Stimulated activated CD4-positive, alpha-beta T cell treated with anti-CD3 and anti-CD28 coated beads, Interleukin-15, amount 100 ng/mL, for 24 hours (primary cell): Measurements from ENCODE around the gene C1QTNF1.
A peak's percentile ranks its signal among the peaks of the same experiment; 100 is the strongest.
"Not testable (repeated sequence)": the region's sequence is repeated elsewhere in the genome, so short reads cannot be mapped to it uniquely, and the experiment has no call there.

Experiments used
- DNase-seq: peaks from one replicate; pipeline ENCODE4 v3.0.0-alpha.2; 2020

The C1QTNF1 gene

DNA sequence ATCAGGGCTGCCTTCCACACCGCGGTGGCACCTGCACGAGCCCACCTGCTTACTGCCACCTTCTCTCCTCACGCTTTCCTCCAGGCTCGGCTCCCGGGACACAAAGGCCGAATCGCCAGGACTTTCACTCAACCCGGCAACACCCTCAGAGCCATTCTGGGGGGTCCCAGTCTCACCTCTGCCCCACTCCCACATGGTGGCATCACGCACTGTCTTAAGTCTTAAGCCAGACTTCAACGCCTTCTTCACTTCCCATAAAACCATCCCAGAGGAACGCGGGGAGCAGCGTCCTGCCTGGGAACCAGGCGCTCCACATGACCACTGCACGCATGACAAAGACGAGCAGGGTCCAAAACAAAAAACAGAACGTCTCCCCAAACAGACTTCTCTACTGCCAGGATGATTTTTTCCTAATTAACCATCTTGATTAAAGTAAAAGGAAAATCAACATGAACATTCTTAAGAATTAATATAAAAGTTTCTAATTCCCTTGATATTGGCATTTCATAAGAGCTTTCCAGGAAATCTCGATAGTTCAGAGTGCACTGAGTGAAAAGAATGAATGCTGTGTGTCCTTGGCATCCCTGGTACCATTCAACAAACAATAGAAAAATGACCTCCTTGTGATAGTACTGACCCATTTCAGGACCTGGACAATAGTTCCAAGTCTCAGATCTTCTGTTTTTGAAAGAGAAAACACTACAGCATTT is 17.0 kb upstream of the C1QTNF1 start:
- DNase-seq: no peak

DNA sequence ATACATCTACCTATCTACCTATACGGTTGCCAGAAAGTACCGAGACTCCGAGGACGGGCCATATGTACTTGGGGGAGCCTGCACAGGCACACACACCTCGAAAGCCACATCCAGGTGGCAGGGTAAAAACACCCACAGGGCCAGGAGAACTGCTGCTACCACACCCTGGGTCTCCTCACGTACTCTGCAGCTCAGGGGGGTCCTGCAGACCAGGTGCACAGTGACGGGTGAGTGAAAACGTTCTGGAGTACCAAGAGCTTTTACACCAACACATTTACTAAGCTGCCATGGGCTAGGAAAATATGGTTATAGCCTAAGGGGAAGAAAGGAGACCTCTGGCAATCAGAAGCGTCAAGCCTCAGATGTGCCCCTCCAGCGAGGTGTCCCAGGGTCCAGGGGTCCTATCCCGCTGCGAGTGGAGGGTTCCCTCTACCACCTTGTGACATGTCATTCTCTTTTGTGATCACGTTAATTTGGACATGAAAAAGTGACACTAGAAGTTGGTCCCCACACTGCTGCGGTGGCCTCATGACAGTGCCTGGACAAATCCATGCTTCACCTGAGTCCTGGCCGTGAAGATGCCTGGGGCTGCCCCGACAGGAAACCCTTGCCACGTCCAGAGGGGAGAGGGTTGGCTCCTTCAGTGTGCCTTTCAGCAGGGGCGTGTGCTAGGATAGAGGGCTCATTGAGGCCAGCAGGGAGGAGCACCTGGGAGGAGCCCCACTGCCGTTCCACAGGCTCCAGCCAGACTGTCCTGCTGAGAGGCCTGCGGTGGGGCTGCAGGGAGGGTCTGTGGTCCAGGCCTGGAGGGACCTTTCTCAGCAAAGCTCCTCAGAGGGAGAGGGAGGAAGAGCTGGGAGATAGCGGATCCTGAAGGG is 16.2 kb upstream of the C1QTNF1 start:
- no peak for DNase-seq

DNA sequence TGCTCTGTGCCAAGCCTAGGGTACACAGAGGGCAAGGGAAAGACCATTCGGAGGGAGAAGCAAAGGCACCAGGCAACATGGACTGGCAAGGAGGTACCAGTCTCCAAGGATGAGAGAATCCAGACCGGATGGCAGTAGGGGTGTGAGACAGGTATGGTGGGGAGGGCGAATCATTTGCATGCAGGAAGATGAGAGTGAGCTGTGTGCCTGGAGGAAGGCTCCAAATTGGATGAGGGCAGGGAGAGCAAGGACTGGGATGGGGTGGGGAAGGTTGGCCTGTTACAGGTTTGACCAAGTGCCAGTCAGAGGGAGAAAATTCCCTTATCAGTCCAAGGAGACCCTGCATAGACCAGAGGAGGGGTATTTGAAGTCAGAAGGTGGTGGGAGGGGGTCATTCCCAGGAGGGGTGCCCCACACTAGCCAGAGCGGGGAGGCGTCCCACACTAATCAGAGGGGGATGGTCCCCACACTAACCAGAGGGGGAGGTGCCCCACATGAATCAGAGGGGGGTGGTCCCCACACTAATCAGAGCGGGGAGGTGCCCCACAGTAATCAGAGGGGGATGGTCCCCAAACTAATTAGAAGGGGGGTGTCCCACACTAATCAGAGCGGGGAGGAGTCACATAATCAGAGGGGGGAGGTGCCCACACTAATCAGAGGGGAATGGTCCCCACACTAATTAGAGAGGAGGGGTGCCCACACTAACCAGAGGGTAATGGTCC is 15.1 kb upstream of the C1QTNF1 start:
- DNase-seq: no peak

GRCh38 chr17:79009397-79010303 is 14.3 kb upstream of the C1QTNF1 start, which contains the start of gene CANT1:
TSS of gene CANT1 (minus strand) at chr17:79009764. CDS start at chr17:78997622, 12,142 bp downstream.
- peak; percentile 87 for DNase-seq

DNA sequence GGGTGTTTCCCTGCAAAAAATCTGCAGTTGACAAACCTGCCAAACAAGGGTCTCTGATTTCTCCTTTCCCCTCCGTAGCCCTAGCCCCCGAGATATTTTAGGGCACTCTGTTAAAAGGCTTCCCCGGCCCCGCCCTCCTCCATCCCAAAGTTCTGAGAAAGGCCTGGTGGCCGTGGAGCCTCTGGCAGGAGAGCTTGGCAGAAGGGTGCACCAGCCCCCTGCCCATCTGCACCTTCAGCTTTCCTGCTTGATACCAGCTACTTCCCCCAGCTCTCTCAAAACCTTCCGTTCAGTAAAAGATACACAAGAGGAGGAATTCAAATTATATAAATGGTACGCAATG is 13.7 kb upstream of the C1QTNF1 start:
- no peak for DNase-seq

GRCh38 chr17:79011451-79012147 is 12.4 kb upstream of the C1QTNF1 start:
- no peak for DNase-seq

GRCh38 chr17:79012563-79013134 is 11.3 kb upstream of the C1QTNF1 start:
- no peak for DNase-seq

GRCh38 chr17:79014158-79014758 is 9.7 kb upstream of the C1QTNF1 start:
- DNase-seq: no peak

DNA sequence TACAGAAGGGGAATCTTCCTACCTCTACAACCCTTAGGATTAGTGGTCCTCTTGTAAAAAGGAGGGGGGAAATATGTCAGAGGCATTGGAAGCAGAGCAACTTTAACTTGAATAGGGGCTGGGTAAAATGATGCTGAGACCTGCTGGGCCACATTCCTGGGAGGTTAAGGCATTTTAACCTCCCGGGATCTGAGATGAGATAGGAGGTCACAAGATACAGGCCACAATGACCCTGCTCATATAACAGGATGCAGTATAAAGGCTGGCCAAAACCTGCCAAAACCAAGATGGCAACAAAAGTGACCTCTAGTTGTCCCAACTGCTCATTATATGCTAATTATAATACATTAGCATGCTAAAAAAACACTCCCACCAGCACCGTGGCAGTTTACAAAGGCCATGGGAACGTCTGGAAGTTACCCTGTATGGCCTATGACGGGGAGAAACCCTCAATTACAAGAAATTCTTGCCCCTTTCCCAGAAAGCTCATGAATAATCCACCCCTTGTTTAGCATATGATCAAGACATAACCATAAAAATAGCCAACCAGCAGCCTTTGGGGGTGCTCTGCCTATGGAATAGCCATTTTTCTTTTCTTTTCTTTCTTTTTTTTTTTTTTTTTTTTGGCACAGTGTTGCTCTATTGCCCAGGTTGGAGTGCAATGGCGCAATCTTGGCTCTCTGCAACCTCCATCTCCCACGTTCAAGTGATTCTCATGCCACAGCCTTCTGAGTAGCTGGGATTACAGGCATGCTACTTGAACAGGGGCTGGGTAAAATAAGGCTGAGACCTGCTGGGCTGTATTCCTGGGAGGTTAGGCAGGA is 6.2 kb upstream of the C1QTNF1 start:
- DNase-seq: no peak

DNA sequence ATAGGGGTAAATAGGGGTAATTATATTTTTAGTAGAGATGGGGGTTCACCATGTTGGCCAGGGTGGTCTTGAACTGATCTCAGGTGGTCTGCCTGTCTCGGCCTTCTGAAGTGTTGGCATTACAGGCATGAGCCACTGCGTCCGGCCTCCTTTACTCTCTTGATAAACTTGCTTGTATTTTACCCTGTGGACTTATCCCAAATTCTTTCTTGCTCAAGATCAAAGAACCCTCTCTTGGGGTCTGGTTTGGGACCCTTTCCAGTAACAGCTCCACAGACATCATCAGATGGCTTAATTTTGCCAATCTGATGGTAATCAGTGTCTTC is 5.6 kb upstream of the C1QTNF1 start:
- no peak for DNase-seq

DNA sequence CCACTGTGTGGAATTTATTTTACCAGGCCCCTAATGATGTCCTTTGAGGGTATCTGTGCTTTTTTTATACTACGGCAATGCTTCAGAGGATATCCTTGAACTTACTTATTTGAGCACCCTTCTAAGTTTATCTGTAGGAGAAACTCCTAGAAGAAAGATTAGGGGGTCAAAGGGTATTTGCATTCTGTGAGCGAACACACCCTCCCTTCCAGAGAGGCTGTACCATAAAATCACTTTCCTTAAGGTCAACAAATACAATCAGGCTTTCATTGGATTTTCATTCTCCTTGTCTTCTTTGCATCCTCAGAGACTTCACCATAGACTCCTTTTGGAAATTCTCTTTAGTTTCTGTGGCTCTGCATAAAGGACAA is 4.7 kb upstream of the C1QTNF1 start:
- DNase-seq: no peak

DNA sequence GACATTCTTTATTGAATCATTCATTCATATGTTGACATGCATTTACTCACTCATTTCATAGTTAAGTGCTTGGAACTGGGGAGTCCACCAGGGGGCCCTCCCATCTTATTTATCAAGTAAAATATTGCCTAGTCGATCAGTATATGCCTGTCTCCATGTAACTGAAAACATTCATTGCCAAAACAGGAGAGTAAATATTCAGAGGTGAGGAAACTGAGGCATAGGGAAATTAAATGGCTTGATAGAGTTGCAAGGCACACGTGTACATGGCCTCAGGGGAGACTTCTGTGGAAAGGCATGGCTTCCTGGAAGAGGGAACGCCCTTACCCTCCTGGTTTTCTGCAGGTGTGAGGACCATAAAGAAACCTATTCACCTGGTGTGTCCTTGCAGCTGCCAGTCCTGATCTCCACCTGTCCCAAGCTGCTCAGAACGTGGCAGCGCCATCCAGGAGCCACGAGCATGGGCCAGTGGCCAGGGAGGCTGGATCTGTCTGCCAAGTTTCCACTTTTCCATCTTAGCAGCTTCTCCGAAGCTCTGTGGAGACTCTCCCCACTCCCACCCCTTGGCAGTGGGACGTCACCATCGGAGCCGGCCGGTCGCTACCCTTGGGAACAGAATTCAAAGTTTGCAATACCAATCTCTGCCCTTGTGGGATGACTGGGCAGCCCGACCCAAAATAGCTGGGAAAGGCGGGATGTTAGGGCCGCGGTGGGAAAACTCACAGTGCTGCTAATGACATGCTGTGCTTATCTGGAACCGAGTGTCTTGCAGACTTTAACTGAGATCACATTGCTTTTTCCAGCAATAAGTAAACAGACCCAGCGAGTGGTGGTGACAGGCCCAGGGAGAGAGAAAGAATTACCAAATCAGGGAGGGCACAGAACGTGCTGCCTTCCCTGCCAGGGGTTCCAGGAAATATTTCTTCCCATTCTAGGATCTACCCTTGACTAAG is 4.1 kb upstream of the C1QTNF1 start:
- peak; percentile 64 for DNase-seq

- no peak for DNase-seq
These were observed 3.2 kb upstream of the C1QTNF1 start for GRCh38 chr17:79020631-79021301.

DNA sequence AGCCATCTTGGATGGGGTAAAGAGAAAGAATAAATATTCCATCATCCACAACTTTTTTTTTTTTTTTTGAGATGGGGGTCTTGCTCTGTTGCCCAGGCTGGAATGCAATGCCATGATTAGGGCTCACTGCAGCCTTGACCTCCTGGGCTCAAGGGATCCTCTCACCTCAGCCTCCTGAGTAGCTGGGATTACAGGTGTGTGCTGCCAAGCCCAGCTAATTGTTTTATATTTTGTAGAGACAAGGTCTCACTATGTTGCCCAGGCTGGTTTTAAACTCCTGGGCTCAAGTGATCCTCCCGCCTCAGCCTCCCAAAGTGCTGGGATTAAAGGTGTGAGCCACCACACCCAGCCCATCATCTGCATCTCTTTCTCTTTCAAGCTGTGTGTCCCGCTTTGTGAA is 2.0 kb upstream of the C1QTNF1 start:
- not testable (repeated sequence) for DNase-seq

GRCh38 chr17:79022507-79022991 is 1.4 kb upstream of the C1QTNF1 start:
- no peak for DNase-seq

GRCh38 chr17:79023180-79023705 is 726 bp upstream of the C1QTNF1 start:
- DNase-seq: no peak

DNA sequence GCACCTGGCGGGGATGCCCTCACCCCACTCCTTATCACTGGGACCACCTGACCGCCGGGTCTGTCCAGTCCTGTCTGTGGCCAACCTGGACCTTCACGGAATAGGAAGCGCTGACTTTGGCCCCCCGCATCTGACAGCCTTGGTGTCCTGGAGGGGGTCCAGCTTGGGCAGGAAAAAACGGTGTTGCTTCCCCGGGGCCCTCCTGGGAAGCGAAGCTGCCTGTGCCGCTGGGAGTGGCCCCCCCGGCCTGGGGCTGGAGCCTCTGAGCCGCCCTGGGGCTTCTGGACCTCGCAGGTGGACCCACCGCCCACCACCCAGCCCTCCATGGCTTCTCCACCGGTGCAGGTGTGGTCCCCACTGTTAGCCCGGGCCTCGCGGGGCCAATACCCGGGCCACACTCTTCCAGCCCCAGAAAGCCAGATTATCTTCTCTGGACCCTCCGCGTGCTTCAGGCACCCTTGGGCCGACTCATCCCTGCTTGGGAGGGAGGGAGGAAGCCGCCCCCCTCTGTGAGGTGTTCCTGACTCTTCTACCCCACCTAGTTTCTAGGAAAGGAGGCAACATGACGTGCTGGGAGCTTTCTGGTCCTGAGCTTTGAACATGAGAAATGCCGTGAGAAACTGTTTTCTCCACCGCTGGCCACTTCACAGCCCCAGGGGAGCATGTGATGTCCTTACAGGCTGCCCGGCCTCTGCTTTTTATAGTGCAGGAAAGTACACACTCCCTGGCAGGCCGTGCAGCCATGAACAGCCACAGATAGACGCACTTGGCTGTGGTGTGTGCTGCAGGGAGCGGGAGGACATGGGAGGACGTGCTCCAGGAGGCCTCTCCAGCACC is 1.1 kb downstream of the C1QTNF1 start:
- no peak for DNase-seq
